NCI-H1436 treated with DMSO at 0.1 percent for 48 hours (cell line): Measurements from ENCODE around the gene ZNF516.
A peak's percentile ranks its signal among the peaks of the same experiment; 100 is the strongest.

Experiments used
- DNase-seq: peaks from one replicate; lab custom pipeline; 2025; lab: John Stamatoyannopoulos, UW

Gene ZNF516

DNA sequence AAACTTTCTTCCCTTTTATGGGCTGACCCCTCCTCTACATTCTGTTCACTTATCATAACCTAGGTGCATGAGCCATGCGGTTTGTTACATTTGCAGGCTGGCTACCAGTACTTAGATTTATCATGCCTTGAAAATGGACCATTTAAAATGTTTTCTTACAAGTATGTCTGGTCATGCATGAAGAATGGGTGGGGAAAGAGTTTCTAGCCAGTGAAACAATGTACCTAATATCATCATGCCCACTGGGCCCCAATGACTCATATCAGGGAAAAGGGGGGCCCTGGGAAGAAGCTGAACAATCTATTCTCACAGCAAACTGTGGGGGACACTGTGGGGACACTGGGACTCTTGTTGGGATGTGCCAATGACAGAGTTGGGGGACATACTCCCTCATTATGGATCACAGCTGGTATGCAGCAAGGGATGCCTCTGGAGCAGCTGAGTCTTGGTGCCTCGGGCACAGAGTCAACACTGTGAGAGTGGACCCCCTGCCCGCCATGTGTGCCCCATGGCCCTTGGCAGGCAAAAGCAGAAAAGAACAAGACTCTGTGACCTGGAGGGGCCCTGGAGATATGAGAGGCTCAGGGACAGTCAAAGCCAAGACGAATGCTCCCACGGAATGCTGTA is 156.3 kb downstream of the ZNF516 start:
- DNase-seq = no peak

GRCh38 chr18:76338088-76338487 is 157.0 kb downstream of the ZNF516 start:
- no peak for DNase-seq

DNA sequence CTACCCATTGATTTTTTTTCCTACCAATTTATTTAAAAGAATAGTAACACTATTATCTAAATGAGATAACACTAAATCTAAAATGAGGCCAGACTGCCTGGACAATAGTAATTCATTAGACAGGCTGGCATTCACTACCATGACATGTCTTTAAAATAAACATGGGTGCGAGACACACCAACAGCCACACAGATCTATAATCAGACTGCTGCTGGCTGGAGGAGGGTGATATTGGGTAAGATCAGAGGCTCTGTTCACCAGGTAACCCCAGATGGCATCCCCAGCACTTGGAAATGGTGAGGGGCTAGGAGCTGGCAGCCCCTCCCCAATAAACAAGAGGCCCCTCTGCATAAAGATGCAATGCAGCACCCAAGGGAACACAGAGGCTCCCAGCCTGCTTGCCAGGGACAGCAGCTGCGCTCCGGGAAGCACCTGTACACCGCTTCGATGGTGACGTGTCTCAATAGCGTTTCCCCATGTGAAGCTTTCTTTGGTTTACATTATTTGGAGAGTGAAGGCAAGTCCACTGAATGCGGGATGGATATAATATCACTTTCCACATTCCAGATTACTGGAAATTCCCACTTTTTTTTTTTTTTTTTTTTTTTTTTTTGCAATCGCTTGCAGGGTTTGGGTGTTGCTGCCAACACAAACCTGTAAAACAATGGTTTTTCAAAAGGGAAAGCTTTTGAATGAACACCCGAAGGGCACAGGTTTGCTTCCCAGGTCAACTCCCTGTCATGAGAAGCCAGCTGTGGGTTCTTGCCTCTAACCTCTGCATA is 159.0 kb downstream of the ZNF516 start:
- peak; percentile 45 for DNase-seq

- DNase-seq = no peak
These were observed 166.9 kb downstream of the ZNF516 start for GRCh38 chr18:76328140-76328539.

GRCh38 chr18:76323891-76324290 is 171.2 kb downstream of the ZNF516 start:
- no peak for DNase-seq

- no peak for DNase-seq
These were observed 172.4 kb downstream of the ZNF516 start for GRCh38 chr18:76322686-76323085.

GRCh38 chr18:76319366-76319765 is 175.7 kb downstream of the ZNF516 start:
- no peak for DNase-seq

DNA sequence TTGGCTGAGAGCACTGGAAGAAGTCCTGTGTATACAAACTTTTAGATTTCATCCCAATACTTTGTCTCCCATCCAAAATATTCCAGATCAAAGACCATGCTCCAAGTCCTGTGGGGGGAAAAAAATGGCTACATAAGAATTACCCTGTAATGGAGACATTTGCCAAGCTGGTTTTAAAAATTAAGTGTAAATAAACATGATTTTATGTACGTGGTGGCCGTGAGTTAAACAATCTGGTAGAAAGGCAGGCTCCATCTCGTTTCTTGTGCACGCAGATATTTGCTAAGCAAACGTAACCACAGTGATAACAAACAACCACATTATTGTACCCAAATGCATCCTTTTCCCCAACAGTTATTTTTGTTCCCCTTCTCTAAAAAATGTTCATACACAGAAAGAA is 176.4 kb downstream of the ZNF516 start:
- DNase-seq = no peak

DNA sequence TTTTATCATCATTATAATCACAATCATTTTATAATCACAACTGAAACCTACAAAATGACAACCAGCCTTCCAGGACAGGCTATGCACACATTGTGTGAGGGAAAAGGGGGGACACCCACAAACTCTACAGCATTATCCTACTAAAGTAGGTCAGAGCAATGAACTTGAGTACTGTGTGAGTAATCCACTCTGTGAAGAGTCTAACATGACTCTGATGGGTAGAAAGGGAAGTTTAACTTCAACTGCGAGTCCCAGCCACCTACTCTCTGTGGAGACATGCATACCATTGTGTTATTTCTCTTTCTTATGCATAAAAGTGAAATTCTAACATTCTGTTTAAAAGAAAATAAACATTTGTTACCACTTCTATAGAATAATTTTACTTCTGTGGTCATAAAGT is 177.9 kb downstream of the ZNF516 start:
- DNase-seq = no peak

GRCh38 chr18:76315722-76316230 is 179.3 kb downstream of the ZNF516 start:
- no peak for DNase-seq

DNA sequence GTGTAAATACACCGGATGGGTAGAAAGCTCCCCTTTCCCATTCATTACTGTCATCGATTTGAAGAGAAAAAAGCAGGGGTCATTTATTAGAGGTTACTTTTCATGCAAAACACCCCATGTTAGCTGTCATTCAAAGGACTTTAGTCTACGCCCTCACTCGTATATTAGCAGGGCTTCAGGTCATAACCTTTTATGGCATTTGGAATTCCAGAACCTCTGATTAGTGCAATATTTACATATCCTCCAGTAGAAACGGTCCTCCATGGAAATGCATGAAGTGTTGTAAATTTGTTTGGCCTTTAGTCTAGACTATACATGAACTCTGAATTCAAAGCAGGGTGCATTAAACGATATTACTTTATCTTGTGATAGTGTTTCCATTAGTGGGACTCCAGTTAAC is 180.5 kb downstream of the ZNF516 start:
- DNase-seq = no peak

- DNase-seq = no peak
These were observed 181.0 kb downstream of the ZNF516 start for GRCh38 chr18:76314015-76314414.
